ENCODE results near the gene GRM5.
"Not testable (repeated sequence)": the region's sequence is repeated elsewhere in the genome, so short reads cannot be mapped to it uniquely, and the experiment has no call there.

- not testable (repeated sequence) for TF ChIP-seq EZH2, CTCF, EZH2phosphoT487 (IDR thresholded peaks at IDR 0.05)
Measured at GRCh38 chr11:88978992-88979391, 86.8 kb downstream of the GRM5 start.

All from neural progenitor cell (in vitro differentiated cells).